K562 (cell line): ENCODE results near the gene WSCD2. TPM values are rescaled to one million over a fixed set of nuclear protein-coding genes. Genes with fewer than 3 reads are reported as not detected.

ENCODE experiments used
- ATAC-seq: fragments of 200-7000 bp; cut with Tn5 transposase; 3 replicates; pipeline ENCODE4 v1.9.1; 2020; ENCODE audit warnings: moderate library complexity
- BruUV-seq: library from RNA; stranded (reverse); fragments of 400-500 nt; replicated peaks from 2 replicates; lab custom pipeline; 2021; lab: Mats Ljungman, UMichigan
- CTCF ChIA-PET: fragments of 300-600 bp; formaldehyde crosslinking; extraction: SDS; loops from one replicate; lab custom pipeline; 2021; ENCODE audit warnings: low intra/inter-chr PET ratio; lab: Yijun Ruan, JAX
- POLR2A ChIA-PET: fragments of 300-600, 350-650 bp; sonication (Branson Sonifier 250); formaldehyde crosslinking; extraction: SDS; loops from one replicate; lab custom pipeline; 2021; ENCODE audit warnings: antibody characterized with exemption, inconsistent platforms; lab: Yijun Ruan, JAX
- DNase-seq, 4 experiments: peaks; one replicate each; pipeline versions ENCODE4 v3.0.0 to v3.0.0-alpha.2; 2011 to 2018; ENCODE audit warnings: low spot score in 3 of 4, mixed read lengths in 3 of 4; ENCODE audit errors: extremely low read depth in 1 of 4
- FAIRE-seq: peaks from 2 replicates; lab custom pipeline; 2011; peaks lifted over from hg19 to GRCh38; lab: Jason Lieb, UNC
- H2AFZ ChIP-seq: 2 replicates; pipeline ENCODE4 v1.6.0; 2011; ENCODE audit warnings: low read depth, low read length, control low read depth, inconsistent platforms
- H3K27ac ChIP-seq: fragments of 200-600 bp; 3 replicates; pipeline ENCODE4 v1.8.0; 2011; ENCODE audit warnings: low read depth, mild to moderate bottlenecking, control low read depth, inconsistent platforms, low read length, moderate library complexity, mixed read lengths; ENCODE audit errors: extremely low read depth
- H3K27me3 ChIP-seq, 2 experiments: fragments of 300-600 bp in 1 of 2; 2 replicates in 1 of 2; 3 replicates in 1 of 2; pipeline versions ENCODE4 v1.6.0 to v1.8.0; 2011; ENCODE audit warnings: inconsistent platforms in 2 of 2, low read length in 2 of 2, mild to moderate bottlenecking in 1 of 2, mixed read lengths in 1 of 2, moderate library complexity in 1 of 2; ENCODE audit not compliant: control insufficient read depth in 2 of 2, insufficient read depth in 2 of 2
- H3K36me3 ChIP-seq: fragments of 300-600 bp; 3 replicates; pipeline ENCODE4 v1.8.0; 2011; ENCODE audit warnings: mild to moderate bottlenecking, low read length, inconsistent platforms; ENCODE audit not compliant: control insufficient read depth, insufficient read depth
- H3K4me1 ChIP-seq, 2 experiments: fragments of 200-600 bp in 1 of 2; replicated peaks in 1 of 2; 2 replicates in 1 of 2; 3 replicates in 1 of 2; pipeline versions ENCODE4 v1.5.1 to v1.8.0; 2011; ENCODE audit warnings: inconsistent platforms in 2 of 2, low read length in 2 of 2, mild to moderate bottlenecking in 1 of 2, mixed read lengths in 1 of 2, moderate library complexity in 1 of 2; ENCODE audit not compliant: control insufficient read depth in 2 of 2, insufficient read depth in 2 of 2
- H3K4me2 ChIP-seq: 2 replicates; pipeline ENCODE4 v1.6.1; 2011; ENCODE audit warnings: low read length, control low read depth, inconsistent platforms, mixed read lengths; ENCODE audit not compliant: insufficient read depth
- H3K4me3 ChIP-seq: fragments of 200-600 bp; sonication (generic), shearing (Covaris generic); 2 replicates; pipeline ENCODE4 v1.5.1; 2016; ENCODE audit warnings: control low read depth, inconsistent platforms
- H3K79me2 ChIP-seq: fragments of 200-600 bp; 3 replicates; pipeline ENCODE4 v1.8.0; 2011; ENCODE audit warnings: low read length, inconsistent platforms; ENCODE audit not compliant: control insufficient read depth, insufficient read depth
- H3K9ac ChIP-seq, 2 experiments: 2 replicates each; pipeline versions ENCODE4 v1.6.0 to v1.6.1; 2011; ENCODE audit warnings: low read depth in 2 of 2, low read length in 2 of 2, control low read depth in 1 of 2, inconsistent platforms in 1 of 2, mild to moderate bottlenecking in 1 of 2, mixed read lengths in 1 of 2; ENCODE audit not compliant: insufficient read depth in 1 of 2
- H3K9me1 ChIP-seq: one replicate; pipeline ENCODE4 v1.6.0; 2011; ENCODE audit warnings: inconsistent platforms, mild to moderate bottlenecking, low read length, moderate library complexity; ENCODE audit not compliant: control insufficient read depth, insufficient read depth
- H3K9me3 ChIP-seq: replicated peaks from 2 replicates; pipeline ENCODE4 v1.5.1; 2011; ENCODE audit warnings: low read depth, low read length, inconsistent platforms; ENCODE audit not compliant: control insufficient read depth, insufficient read depth
- H4K20me1 ChIP-seq: replicated peaks from 2 replicates; pipeline ENCODE4 v1.6.1; 2011; ENCODE audit warnings: low read length, inconsistent platforms, mixed read lengths; ENCODE audit not compliant: control insufficient read depth, insufficient read depth
- CHD2 ChIP-seq: IDR thresholded peaks from 2 replicates; pipeline ENCODE4 v1.6.1; 2011; ENCODE audit warnings: low read depth, low read length
- CREB1 ChIP-seq, 2 experiments: sonication (generic) in 1 of 2; formaldehyde crosslinking in 1 of 2; IDR thresholded peaks; 2 replicates each; pipeline versions ENCODE4 v1.6.1 to v1.8.0; 2012 to 2022; ENCODE audit warnings: inconsistent platforms in 1 of 2, mild to moderate bottlenecking in 1 of 2, missing genetic modification reagents in 1 of 2, moderate library complexity in 1 of 2
- CTCF ChIP-seq, 3 experiments: IDR thresholded peaks in 2 of 3; conservative IDR thresholded peaks in 1 of 3; 2 replicates each; pipeline ENCODE4 v1.5.1; 2011 to 2012; ENCODE audit warnings: low read length in 3 of 3, mild to moderate bottlenecking in 3 of 3, control low read depth in 2 of 3, improper control_type of control experiment in 1 of 3, inconsistent platforms in 1 of 3, low read depth in 1 of 3, mixed read lengths in 1 of 3, moderate library complexity in 1 of 3; ENCODE audit not compliant: insufficient read depth in 2 of 3
- NFE2L1 ChIP-seq: fragments of 450-650 bp; IDR thresholded peaks from 2 replicates; pipeline ENCODE4 v1.6.1; 2016; ENCODE audit warnings: missing genetic modification characterization, low read depth, mild to moderate bottlenecking, missing compliant biosample characterization, moderate library complexity, borderline replicate concordance
- RHOXF2B ChIP-seq: fragments of 250-450 bp; sonication (Bioruptor Pico); conservative IDR thresholded peaks from 2 replicates; pipeline ENCODE4 v1.5.1; 2021
- RUNX1 ChIP-seq: sonication (generic); IDR thresholded peaks from 2 replicates; pipeline ENCODE4 v1.6.1; 2016; ENCODE audit warnings: antibody characterized with exemption, low read depth
- ZBTB7A ChIP-seq: IDR thresholded peaks from 2 replicates; pipeline ENCODE4 v1.6.1; 2011; ENCODE audit warnings: low read depth, mild to moderate bottlenecking, low read length, moderate library complexity, borderline replicate concordance; ENCODE audit not compliant: control insufficient read depth
- ZNF274 ChIP-seq: IDR thresholded peaks from 2 replicates; pipeline ENCODE4 v1.6.1; 2011; ENCODE audit warnings: low read depth, mild to moderate bottlenecking, low read length, moderate library complexity, borderline replicate concordance
- ZNF318 ChIP-seq, 2 experiments: fragments of 450-650 bp; IDR thresholded peaks; 2 replicates each; pipeline ENCODE4 v1.6.1; 2016; ENCODE audit warnings: mild to moderate bottlenecking in 2 of 2, borderline replicate concordance in 1 of 2, low read depth in 1 of 2, moderate library complexity in 1 of 2
- ZNF764 ChIP-seq: fragments of 250-450 bp; sonication (Bioruptor Pico); IDR thresholded peaks from 2 replicates; pipeline ENCODE4 v1.4.0; 2020; ENCODE audit warnings: low read depth, mild to moderate bottlenecking, moderate library complexity
- WGBS: fragments of 100-300 bp; shearing (Covaris generic); methylation state at CpG from one replicate; pipeline ENCODE4 v1.1.6; 2016; ENCODE audit warnings: low coverage, mixed read lengths; ENCODE audit not compliant: insufficient coverage; ENCODE audit errors: missing lambda C conversion rate; 5-methylcytosine and 5-hydroxymethylcytosine counted together
- in situ Hi-C: fragments of 300-500 bp; cut with MboI; formaldehyde crosslinking; loops from 4 replicates; pipeline ENCODE4 v1.15.0; 2018; ENCODE audit warnings: inconsistent platforms, mixed read lengths
- intact Hi-C: fragments of 100-400 bp; cut with micrococcal nuclease; formaldehyde crosslinking; loops from 2 replicates; pipeline ENCODE4 v1.14.2; 2022
- polyA plus RNA-seq, 8 experiments: library from polyadenylated mRNA; depleted of rRNA in 4 of 8; stranded (reverse) in 5 of 8; unstranded in 3 of 8; fragments of >200 nt; fragmentation: Nextera tagmentation in 2 of 8; fragmentation: Illumina TruSeq in 1 of 8; extraction: Ambion mirVana in 2 of 8; extraction: Trizol in 1 of 8; gene quantifications; 2 replicates each; pipeline versions ENCODE4 v1.2.1 to v1.2.3, GENCODE V29; 2011 to 2014; ENCODE audit warnings: inconsistent platforms in 1 of 8, missing spikeins in 1 of 8
- total RNA-seq, 7 experiments: library from RNA; depleted of rRNA in 6 of 7; stranded (reverse); fragments of >200 nt in 6 of 7; fragmentation: Illumina TruSeq in 2 of 7; extraction: Trizol in 2 of 7; gene quantifications; 2 replicates each; pipeline versions ENCODE4 v1.2.1 to v1.2.3, GENCODE V29; 2011 to 2021; ENCODE audit warnings: low replicate concordance in 1 of 7

WSCD2 gene
- total and polyA plus RNA-seq, 9 of the 15 experiments (the other 6 are each of a cell fraction or from before 2014, with no cell fraction given): 0.72 to 14.1 (median 4.0) TPM

GRCh38 chr12:108145011-108145410 is 15.9 kb downstream of the WSCD2 start:
- no peaks in the 10 kb centered on the region for H3K9me3 ChIP-seq
- H2AFZ ChIP-seq: no peak overlapping the region
- no TSS peak for BruUV-seq
- no peak for DNase-seq
- H3K4me1 ChIP-seq: no peaks in the 10 kb centered on the region
- no peaks in the 10 kb centered on the region for H3K9me1 ChIP-seq
- FAIRE-seq: no peak
- ChIA-PET CTCF (no interaction called here), POLR2A (interaction anchor here (0.7 to 1.4 kb wide), 5 partner anchors 8 to 92 kb away, joined by 3 to 5 read pairs (median 3); no protein-coding TSS in a partner anchor)
- in situ Hi-C loops: no loop called here
- no peak overlapping the region for H3K4me2 ChIP-seq
- H4K20me1 ChIP-seq: no peaks in the 10 kb centered on the region
- no peaks in the 10 kb centered on the region for H3K36me3 ChIP-seq
- no peak overlapping the region for H3K4me3 ChIP-seq
- intact Hi-C loops: no loop called here
- H3K27me3 ChIP-seq: 0 out of 5 replicates have a peak, but pooled peaks cover 0 to 8% of the 10 kb centered on the region in 2 experiments
- WGBS: 35% methylated on average over 2 of the region's 2 CpGs
- H3K79me2 ChIP-seq: no peaks in the 10 kb centered on the region
- no peak for ATAC-seq
- no peak overlapping the region for H3K27ac ChIP-seq
- H3K9ac ChIP-seq: no peak overlapping the region
- TF ChIP-seq RUNX1 (no peak), CHD2 (no peak), NFE2L1 (tag) (no peak), ZNF318 (IDR thresholded peaks at IDR 0.05; ENCODE audit: borderline replicate concordance in 1 of 2, low read depth in 1 of 2) (no peak), ZNF274 (no peak), RHOXF2B (CRISPR knock-in tag) (no peak), CREB1 (IDR thresholded peaks at IDR 0.05) (no peak), CREB1 (CRISPR knock-in tag; IDR thresholded peaks at IDR 0.05) (no peak), CTCF (IDR thresholded peaks at IDR 0.05 in 2 of 3, conservative IDR thresholded peaks at IDR 0.05 in 1 of 3; ENCODE audit: insufficient read depth in 2 of 3, low read depth in 1 of 3, low read length in 3 of 3) (no peak), ZBTB7A (no peak), ZNF764 (CRISPR knock-in tag) (no peak)
